Stimulated activated memory B cell treated with anti-CD40 and anti-IgM and Interleukin-4, amounts not matched to agents 10 μg/mL and 1 μg/mL and 100 μg/mL, for 72 hours (primary cell): ENCODE results near the gene PLEKHG4.
A peak's percentile ranks its signal among the peaks of the same experiment; 100 is the strongest.

Source experiments
- ATAC-seq: fragments of 150-1000 bp; cut with Tn5 transposase; 2 replicates; pipeline ENCODE4 v1.10.0; 2021
- H3K27ac Mint-ChIP-seq: one replicate; pipeline ENCODE4 v1.8.0; 2022; ENCODE audit warnings: mild to moderate bottlenecking, mixed read lengths
- H3K27me3 Mint-ChIP-seq: one replicate; pipeline ENCODE4 v1.8.0; 2022; ENCODE audit warnings: mixed read lengths
- H3K36me3 Mint-ChIP-seq: one replicate; pipeline ENCODE4 v1.8.0; 2022; ENCODE audit warnings: mixed read lengths
- H3K4me1 Mint-ChIP-seq: one replicate; pipeline ENCODE4 v1.8.0; 2022; ENCODE audit warnings: mixed read lengths
- H3K4me3 Mint-ChIP-seq: one replicate; pipeline ENCODE4 v1.8.0; 2022; ENCODE audit warnings: mild to moderate bottlenecking, moderate library complexity, mixed read lengths
- H3K9me3 Mint-ChIP-seq: one replicate; pipeline ENCODE4 v1.8.0; 2022; ENCODE audit warnings: mixed read lengths

Gene PLEKHG4

GRCh38 chr16:67270931-67271338 lies 8.4 kb upstream of the PLEKHG4 start:
- Mint-ChIP-seq H3K4me3 (no peak overlapping the region), H3K36me3 (no peaks in the 10 kb centered on the region), H3K9me3 (no peaks in the 10 kb centered on the region), H3K27ac (no peak overlapping the region), H3K27me3 (no peaks in the 10 kb centered on the region), H3K4me1 (no peaks in the 10 kb centered on the region)
- ATAC-seq: no peak

GRCh38 chr16:67271446-67271845 lies 7.9 kb upstream of the PLEKHG4 start:
- no peak overlapping the region for H3K27ac Mint-ChIP-seq

GRCh38 chr16:67275321-67275720 lies 4.0 kb upstream of the PLEKHG4 start:
- ATAC-seq: no peak
- Mint-ChIP-seq H3K9me3 (no peaks in the 10 kb centered on the region), H3K27me3 (no peaks in the 10 kb centered on the region), H3K4me1 (peaks cover 10% of the 10 kb centered on the region), H3K36me3 (peaks cover 7% of the 10 kb centered on the region), H3K4me3 (no peak overlapping the region), H3K27ac (no peak overlapping the region)

More at GRCh38 chr16:67271446-67271845, 7.9 kb upstream of the PLEKHG4 start:
- no peaks in the 10 kb centered on the region for H3K27me3 Mint-ChIP-seq
- no peaks in the 10 kb centered on the region for H3K4me1 Mint-ChIP-seq
- H3K9me3 Mint-ChIP-seq: no peaks in the 10 kb centered on the region
- H3K4me3 Mint-ChIP-seq: no peak overlapping the region
- no peak for ATAC-seq
- peaks cover 3% of the 10 kb centered on the region for H3K36me3 Mint-ChIP-seq

GRCh38 chr16:67277294-67277998 lies 1.9 kb upstream of the PLEKHG4 start:
- Mint-ChIP-seq H3K4me1 (peaks cover 10% of the 10 kb centered on the region), H3K27ac (peak overlapping the region; percentile 68)
- no peak for ATAC-seq

GRCh38 chr16:67277999-67278772 lies 1.1 kb upstream of the PLEKHG4 start:
- Mint-ChIP-seq H3K27ac (peak overlapping the region; percentile 68), H3K27me3 (no peaks in the 10 kb centered on the region)
- no peak for ATAC-seq

More at GRCh38 chr16:67277294-67277998, 1.9 kb upstream of the PLEKHG4 start:
- Mint-ChIP-seq H3K4me3 (peak overlapping the region; percentile 36), H3K36me3 (peaks cover 7% of the 10 kb centered on the region), H3K9me3 (no peaks in the 10 kb centered on the region), H3K27me3 (no peaks in the 10 kb centered on the region)

GRCh38 chr16:67278773-67279295 lies 498 bp upstream of the PLEKHG4 start:
- Mint-ChIP-seq H3K27ac (peak overlapping the region; percentile 68), H3K4me3 (peak overlapping the region; percentile 70), H3K27me3 (no peaks in the 10 kb centered on the region), H3K4me1 (peaks cover 10% of the 10 kb centered on the region), H3K9me3 (no peaks in the 10 kb centered on the region), H3K36me3 (peaks cover 7% of the 10 kb centered on the region)
- ATAC-seq: peak; percentile 65

More at GRCh38 chr16:67277999-67278772, 1.1 kb upstream of the PLEKHG4 start:
- H3K4me1 Mint-ChIP-seq: peaks cover 10% of the 10 kb centered on the region
- H3K4me3 Mint-ChIP-seq: peak overlapping the region; percentile 70
- H3K9me3 Mint-ChIP-seq: no peaks in the 10 kb centered on the region
- H3K36me3 Mint-ChIP-seq: peaks cover 7% of the 10 kb centered on the region

GRCh38 chr16:67280090-67281015 lies 1.0 kb downstream of the PLEKHG4 start:
- no peak overlapping the region for H3K4me3 Mint-ChIP-seq
- no peaks in the 10 kb centered on the region for H3K27me3 Mint-ChIP-seq

GRCh38 chr16:67281536-67282446 lies 2.5 kb downstream of the PLEKHG4 start:
- Mint-ChIP-seq H3K27me3 (no peaks in the 10 kb centered on the region), H3K27ac (no peak overlapping the region), H3K4me3 (no peak overlapping the region)

More at GRCh38 chr16:67280090-67281015, 1.0 kb downstream of the PLEKHG4 start:
- H3K9me3 Mint-ChIP-seq: no peaks in the 10 kb centered on the region
- peaks cover 7% of the 10 kb centered on the region for H3K36me3 Mint-ChIP-seq
- peaks cover 10% of the 10 kb centered on the region for H3K4me1 Mint-ChIP-seq
- no peak for ATAC-seq
- H3K27ac Mint-ChIP-seq: no peak overlapping the region

GRCh38 chr16:67282447-67282805 lies 3.1 kb downstream of the PLEKHG4 start:
- Mint-ChIP-seq H3K27me3 (no peaks in the 10 kb centered on the region), H3K36me3 (no peaks in the 10 kb centered on the region), H3K9me3 (no peaks in the 10 kb centered on the region), H3K4me3 (no peak overlapping the region), H3K4me1 (peaks cover 10% of the 10 kb centered on the region), H3K27ac (no peak overlapping the region)
- ATAC-seq: no peak

More at GRCh38 chr16:67281536-67282446, 2.5 kb downstream of the PLEKHG4 start:
- Mint-ChIP-seq H3K36me3 (peaks cover under 1% of the 10 kb centered on the region), H3K9me3 (no peaks in the 10 kb centered on the region), H3K4me1 (peaks cover 10% of the 10 kb centered on the region)
- ATAC-seq: no peak

- Mint-ChIP-seq H3K27ac (no peak overlapping the region), H3K4me1 (peaks cover 4% of the 10 kb centered on the region), H3K9me3 (no peaks in the 10 kb centered on the region), H3K4me3 (no peak overlapping the region), H3K27me3 (no peaks in the 10 kb centered on the region), H3K36me3 (no peaks in the 10 kb centered on the region)
- ATAC-seq: no peak
These were observed 3.9 kb downstream of the PLEKHG4 start for GRCh38 chr16:67283039-67283825.

GRCh38 chr16:67283826-67284555 lies 4.7 kb downstream of the PLEKHG4 start:
- no peak for ATAC-seq
- H3K9me3 Mint-ChIP-seq: no peaks in the 10 kb centered on the region
- H3K4me1 Mint-ChIP-seq: no peaks in the 10 kb centered on the region
- H3K27ac Mint-ChIP-seq: no peak overlapping the region
- no peaks in the 10 kb centered on the region for H3K36me3 Mint-ChIP-seq
- no peak overlapping the region for H3K4me3 Mint-ChIP-seq
- H3K27me3 Mint-ChIP-seq: no peaks in the 10 kb centered on the region

- Mint-ChIP-seq H3K4me3 (no peak overlapping the region), H3K36me3 (no peaks in the 10 kb centered on the region), H3K27ac (no peak overlapping the region), H3K27me3 (no peaks in the 10 kb centered on the region), H3K4me1 (no peaks in the 10 kb centered on the region), H3K9me3 (no peaks in the 10 kb centered on the region)
- ATAC-seq: peak; percentile 4
These were observed 5.6 kb downstream of the PLEKHG4 start for GRCh38 chr16:67284699-67285646.
